NCI-H1436 (cell line): Measurements from ENCODE around the gene TAP2.
"Not testable (repeated sequence)": the region's sequence is repeated elsewhere in the genome, so short reads cannot be mapped to it uniquely, and the experiment has no call there.

ENCODE experiments used
- DNase-seq: peaks from one replicate; lab custom pipeline; 2025; lab: John Stamatoyannopoulos, UW

The TAP2 gene

GRCh38 chr6:32838114-32838958 is at the start of gene TAP2:
Gene TAP2, minus strand, starts transcription at chr6:32838739. Its CDS starts 506 bp downstream, at chr6:32838233.
- DNase-seq = peak; percentile 80

DNA sequence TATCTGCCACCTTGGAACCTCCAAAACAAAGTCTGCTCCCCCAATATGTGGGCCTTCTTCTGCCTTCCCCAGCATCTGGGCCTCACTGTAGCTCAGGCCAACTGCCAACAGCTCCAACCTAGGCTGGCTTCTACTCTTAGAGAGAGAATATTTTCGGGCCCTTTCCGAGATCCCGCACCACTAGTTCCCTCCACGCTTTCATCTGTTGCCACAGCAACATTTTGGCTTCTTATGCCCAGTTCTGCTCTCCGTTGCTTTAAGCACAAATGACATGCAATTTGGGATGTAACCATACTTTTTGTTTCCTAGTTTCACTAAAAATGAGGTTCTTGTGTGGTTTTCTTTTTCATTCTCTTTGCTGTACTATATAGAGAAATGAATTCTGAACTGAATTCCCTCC is 49.1 kb upstream of the TAP2 start:
- DNase-seq = no peak

GRCh38 chr6:32886681-32887383 is 48.3 kb upstream of the TAP2 start:
- DNase-seq = no peak

DNA sequence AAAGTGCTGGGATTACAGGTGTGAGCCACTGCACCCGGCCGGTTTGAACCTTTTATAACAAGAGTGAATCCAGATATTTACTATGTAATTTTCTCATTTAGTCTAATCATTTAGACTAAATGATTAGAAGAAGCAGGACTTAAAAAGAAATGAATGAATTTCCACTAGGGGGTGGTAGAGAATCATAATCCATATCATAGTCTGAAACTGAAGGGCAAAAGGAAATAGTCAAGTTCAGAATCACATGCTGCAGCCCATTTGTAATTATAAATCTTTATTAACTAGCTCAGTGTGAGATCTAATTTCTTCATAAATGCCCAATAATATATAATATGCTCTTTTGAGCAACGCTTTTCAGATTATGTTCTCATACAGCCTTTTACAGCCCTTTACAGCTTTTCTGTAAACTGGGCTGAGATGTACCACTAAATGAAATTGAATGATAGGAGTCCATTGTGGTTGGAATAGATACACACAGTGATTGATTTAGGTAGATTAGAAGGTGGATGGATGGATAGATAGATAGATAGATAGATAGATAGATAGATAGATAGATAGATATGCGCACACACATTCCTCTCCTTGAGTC is 47.3 kb upstream of the TAP2 start:
- peak; percentile 63 for DNase-seq

GRCh38 chr6:32883789-32884188 is 45.2 kb upstream of the TAP2 start:
- DNase-seq = no peak

DNA sequence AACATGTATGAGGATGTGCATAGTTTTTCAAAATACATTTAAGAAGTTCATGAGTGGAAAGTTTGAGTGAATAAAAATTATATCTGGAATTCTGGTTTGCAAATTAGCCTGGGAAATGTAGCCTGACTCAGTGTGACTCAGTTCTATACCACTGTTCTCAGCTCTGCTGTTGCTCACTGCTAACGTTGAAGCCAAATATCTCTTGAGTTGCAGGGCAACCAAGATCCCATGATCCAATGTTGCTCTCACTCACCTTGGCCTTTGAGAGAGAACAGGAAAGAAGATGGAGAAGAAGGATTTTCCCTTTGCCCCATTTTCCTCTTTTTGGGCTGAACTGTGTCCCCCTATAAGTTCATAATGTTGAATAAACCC is 44.3 kb upstream of the TAP2 start:
- DNase-seq = no peak

DNA sequence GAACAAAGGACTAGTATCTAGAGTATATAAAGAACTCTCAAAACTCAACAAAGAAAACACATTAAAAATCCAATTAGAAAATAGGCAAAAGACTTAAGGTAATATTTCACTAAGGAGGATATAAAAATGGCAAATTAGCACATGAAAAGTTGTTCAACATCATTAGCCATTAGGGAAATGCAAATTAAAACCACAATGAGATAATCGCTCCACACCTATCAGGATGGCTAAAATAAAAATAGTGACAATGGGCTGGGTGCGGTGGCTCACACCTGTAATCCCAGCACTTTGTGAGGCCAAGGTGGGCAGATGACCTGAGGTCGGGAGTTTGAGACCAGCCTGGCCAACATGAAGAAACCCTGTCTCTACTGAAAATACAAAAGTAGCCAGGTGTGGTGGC is 42.4 kb upstream of the TAP2 start:
- not testable (repeated sequence) for DNase-seq

DNA sequence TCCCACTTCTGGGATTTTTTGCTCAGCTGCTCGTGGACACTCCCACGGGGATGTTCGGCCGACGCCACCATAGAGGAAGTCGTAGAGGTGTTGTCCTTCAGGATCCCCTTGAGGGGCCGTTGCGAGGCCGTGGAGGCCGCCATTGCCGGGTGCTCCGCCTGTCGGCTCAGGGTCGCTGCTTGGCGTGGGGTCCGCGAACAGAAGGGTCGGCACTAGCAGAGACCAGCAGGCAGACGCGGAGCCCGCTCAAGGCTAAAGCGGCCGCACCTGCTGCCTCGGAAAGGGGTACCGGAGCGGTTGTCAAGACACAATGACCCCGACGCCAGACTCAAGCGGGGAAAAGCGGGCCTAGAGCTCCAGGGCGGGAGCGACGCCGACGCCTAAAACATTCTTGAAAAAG is 41.2 kb upstream of the TAP2 start:
- DNase-seq = no peak

- no peak for DNase-seq
These were observed 38.1 kb upstream of the TAP2 start for GRCh38 chr6:32876603-32877002.

DNA sequence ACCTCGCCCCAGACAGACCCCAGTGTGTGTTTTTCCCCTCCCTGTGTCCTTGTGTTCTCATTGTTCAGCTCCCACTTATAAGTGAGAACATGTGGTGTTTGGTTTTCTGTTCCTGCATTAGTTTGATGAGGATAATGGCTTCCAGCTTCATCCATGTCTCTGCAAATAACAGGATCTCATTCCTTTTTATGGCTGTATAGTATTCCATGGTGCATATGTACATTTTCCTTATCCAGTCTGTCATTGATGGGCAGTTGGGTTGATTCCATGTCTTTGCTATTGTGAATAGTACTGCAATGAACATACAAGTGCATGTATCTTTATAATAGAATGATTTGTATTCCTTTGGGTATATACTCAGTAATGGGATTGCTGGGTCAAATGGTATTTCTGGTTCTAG is 35.4 kb upstream of the TAP2 start:
- DNase-seq = not testable (repeated sequence)

DNA sequence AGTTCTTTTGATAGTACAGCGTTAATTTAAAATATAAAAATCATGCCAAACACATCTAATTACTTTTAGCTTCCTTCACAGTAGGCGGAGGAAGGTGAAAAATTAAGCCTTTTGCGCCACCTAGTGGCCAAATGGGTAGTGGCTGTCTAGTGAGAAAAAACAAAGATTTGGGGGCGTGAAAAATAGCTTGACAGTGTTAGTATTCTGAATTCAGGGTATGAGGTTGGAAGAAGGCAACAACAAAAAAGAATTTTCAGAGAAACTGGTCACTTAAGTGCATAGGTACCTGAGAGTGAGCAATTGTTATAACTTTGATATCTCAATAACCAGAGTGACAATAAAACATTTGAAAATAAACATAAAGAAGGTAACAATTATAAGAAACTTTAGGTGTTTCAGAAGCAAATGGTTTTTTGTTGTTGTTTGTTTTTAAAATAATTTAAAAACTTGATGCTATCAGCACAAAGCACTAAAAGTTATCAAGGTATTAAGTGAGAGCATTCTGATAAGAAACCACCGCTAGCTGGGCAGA is 29.8 kb upstream of the TAP2 start:
- peak; percentile 67 for DNase-seq

GRCh38 chr6:32867554-32868256 is 29.2 kb upstream of the TAP2 start:
- no peak for DNase-seq

- DNase-seq = no peak
These were observed 28.5 kb upstream of the TAP2 start for GRCh38 chr6:32867022-32867477.

DNA sequence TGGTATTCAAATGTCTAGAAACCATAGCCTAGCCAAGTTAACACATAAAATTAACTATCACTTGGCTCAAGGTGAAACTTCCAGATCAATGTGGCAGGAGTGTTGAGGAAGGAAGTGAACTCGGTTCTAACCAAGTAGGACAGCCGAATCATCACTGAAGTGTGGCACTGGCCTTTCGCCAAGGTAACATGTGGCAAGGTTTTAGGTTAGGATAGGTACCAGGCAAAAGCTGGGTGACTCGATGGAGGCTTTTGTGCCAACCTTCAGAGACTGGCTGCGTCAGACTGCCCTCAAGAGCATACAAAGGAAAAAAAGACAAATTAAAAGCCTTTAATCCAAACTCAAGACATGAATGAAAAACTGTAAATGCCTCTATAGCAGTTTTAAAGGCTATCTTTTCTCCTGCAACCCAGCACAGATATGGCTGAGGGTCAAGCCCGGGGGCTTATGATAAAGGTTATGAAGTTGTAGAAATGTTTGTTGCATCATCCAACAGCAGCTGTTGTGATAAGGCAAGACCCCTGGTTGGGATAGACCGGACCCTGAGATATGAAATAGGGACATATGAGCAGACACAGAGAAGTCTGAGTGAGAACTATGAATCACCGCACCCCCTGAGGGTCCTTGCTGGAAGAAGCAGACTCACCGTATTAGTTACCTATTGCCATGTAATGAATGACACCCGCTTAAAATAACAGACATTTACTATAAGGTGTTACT is 27.3 kb upstream of the TAP2 start:
- DNase-seq = no peak

GRCh38 chr6:32862725-32863124 is 24.2 kb upstream of the TAP2 start:
- no peak for DNase-seq

DNA sequence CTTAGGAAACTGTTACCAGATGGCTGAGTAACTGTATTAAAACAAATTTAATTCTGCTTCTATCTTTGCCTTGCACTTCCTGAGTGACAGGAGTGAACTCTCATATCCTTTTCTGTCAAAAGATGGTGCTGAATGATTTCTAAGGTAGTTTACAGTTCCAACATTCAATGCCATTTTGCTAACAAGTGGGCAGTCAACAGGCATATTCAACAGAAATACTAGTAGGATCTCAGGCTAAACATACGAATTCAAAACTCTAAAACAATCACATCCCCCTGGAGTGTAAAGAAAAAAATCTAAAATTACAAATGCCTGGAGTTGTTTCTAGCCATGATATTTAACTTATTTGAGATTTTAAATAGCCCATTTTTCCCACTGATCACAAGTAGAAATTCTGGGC is 22.1 kb upstream of the TAP2 start:
- DNase-seq = no peak

- no peak for DNase-seq
These were observed 19.7 kb upstream of the TAP2 start for GRCh38 chr6:32858194-32858593.

DNA sequence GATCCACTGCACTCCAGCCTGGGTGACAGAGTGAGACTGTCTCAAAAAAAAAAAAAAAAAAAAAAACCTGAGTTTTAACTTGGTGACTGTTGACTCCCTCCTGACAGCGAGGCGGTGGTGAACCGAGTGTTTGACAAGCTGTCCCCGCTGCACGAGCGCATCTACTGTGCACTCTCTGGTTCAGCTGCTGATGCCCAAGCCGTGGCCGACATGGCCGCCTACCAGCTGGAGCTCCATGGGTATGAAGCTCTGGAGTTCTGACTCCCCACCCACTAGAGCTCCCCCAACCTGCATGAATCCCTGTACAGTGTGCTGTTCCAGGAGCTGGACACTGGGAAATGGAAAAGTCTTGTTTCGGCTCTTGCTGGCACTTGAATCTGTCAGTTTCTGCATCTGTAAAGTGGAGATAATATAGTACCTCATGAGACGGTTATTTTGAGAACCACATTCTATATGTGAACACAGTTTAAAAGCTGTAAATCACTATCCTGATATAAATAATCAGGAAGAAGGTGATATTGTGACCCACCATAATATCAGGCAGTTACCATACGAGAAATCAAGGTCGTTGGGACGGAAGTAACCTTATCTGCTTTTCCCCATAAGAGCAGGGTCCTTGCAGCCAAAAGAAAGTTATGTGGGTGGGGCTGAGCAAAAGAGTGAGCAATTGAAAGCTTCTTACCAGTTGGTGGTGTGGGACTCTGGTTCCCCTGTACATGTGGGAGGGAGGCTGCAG is 18.8 kb upstream of the TAP2 start:
- DNase-seq = no peak

DNA sequence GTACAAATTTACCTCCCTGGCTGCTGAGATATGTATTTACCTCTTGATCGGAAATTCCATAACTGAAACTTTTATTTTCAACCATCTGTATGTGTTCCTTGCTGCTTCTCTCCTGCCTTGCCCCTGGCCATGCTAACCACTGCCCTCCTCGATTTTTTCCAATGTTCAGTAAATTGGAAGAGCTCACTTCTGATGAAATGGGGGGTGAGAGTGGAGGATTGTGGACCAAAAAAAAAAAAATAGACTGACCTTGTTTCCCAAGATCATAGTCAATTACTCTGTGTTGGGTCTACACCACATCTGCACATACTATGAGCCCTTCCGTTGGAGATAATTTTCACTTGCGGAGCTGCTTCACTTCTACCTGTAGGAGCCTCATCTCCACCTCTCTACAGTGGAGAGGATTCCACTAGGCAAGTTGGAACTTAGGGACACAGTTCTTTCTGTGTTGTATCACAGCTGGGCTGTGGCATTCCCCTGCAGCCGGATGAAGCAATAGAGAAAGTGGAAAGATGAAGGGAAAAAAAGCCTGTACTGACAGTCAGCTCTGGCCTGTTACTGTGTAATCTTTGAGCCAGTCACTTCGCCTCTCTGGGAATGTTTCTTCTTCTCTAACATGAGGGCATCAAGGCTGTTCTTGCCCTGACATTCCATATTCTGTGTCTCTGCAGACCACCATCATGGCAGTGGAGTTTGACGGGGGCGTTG is 17.1 kb upstream of the TAP2 start:
- DNase-seq = no peak
